DND-41 (cell line): Measurements from ENCODE around the gene ERBB2.

Experiments used
- ATAC-seq: fragments of 200-7000 bp; cut with Tn5 transposase; 3 replicates; pipeline ENCODE4 v1.9.1; 2021; ENCODE audit warnings: low read depth; ENCODE audit not compliant: insufficient read depth
- DNase-seq: peaks from one replicate; pipeline ENCODE4 v3.0.0-alpha.2; 2020
- H2AFZ ChIP-seq: 2 replicates; pipeline ENCODE4 v1.6.0; 2012; ENCODE audit warnings: low read depth, low read length
- H3K27ac ChIP-seq: 2 replicates; pipeline ENCODE4 v1.5.1; 2012; ENCODE audit warnings: low read length, inconsistent platforms
- H3K27me3 ChIP-seq: fragments of 200-600 bp; sonication (generic); 2 replicates; pipeline ENCODE4 v1.6.0; 2012; ENCODE audit warnings: low read length, mild to moderate bottlenecking, inconsistent platforms; ENCODE audit not compliant: insufficient read depth, poor library complexity
- H3K36me3 ChIP-seq: 2 replicates; pipeline ENCODE4 v1.5.1; 2012; ENCODE audit warnings: low read length, inconsistent platforms; ENCODE audit not compliant: insufficient read depth
- H3K4me1 ChIP-seq: 2 replicates; pipeline ENCODE4 v1.5.1; 2012; ENCODE audit warnings: mild to moderate bottlenecking, low read length; ENCODE audit not compliant: insufficient read depth
- H3K4me2 ChIP-seq: 2 replicates; pipeline ENCODE4 v1.6.0; 2012; ENCODE audit warnings: mild to moderate bottlenecking, moderate library complexity, low read length, inconsistent platforms; ENCODE audit not compliant: insufficient read depth
- H3K4me3 ChIP-seq, 2 experiments: fragments of 200-600 bp in 1 of 2; shearing (Covaris generic) in 1 of 2; 2 replicates each; pipeline ENCODE4 v1.5.1; 2012 to 2016; ENCODE audit warnings: inconsistent platforms in 2 of 2, low read length in 2 of 2, mild to moderate bottlenecking in 2 of 2, low read depth in 1 of 2, moderate library complexity in 1 of 2
- H3K79me2 ChIP-seq: 2 replicates; pipeline ENCODE4 v1.6.0; 2012; ENCODE audit warnings: low read length, inconsistent platforms; ENCODE audit not compliant: insufficient read depth
- H3K9ac ChIP-seq: 2 replicates; pipeline ENCODE4 v1.6.0; 2012; ENCODE audit warnings: low read depth, mild to moderate bottlenecking, inconsistent platforms, low read length, moderate library complexity
- H3K9me3 ChIP-seq: 2 replicates; pipeline ENCODE4 v1.5.1; 2012; ENCODE audit warnings: low read length, moderate library complexity, mild to moderate bottlenecking, inconsistent platforms; ENCODE audit not compliant: insufficient read depth, severe bottlenecking
- H4K20me1 ChIP-seq: 2 replicates; pipeline ENCODE4 v1.6.0; 2012; ENCODE audit warnings: low read length; ENCODE audit not compliant: insufficient read depth
- EZH2 ChIP-seq: IDR thresholded peaks from 3 replicates; pipeline ENCODE4 v1.6.1; 2012; ENCODE audit warnings: borderline replicate concordance, low read depth, mild to moderate bottlenecking, moderate library complexity, low read length, inconsistent platforms; ENCODE audit not compliant: severe bottlenecking
- TF ChIP-seq, protein P1 (sequence below): IDR thresholded peaks from 2 replicates; pipeline ENCODE4 v1.5.1; 2012; ENCODE audit warnings: borderline replicate concordance, low read length, moderate library complexity, mild to moderate bottlenecking; ENCODE audit not compliant: poor library complexity, severe bottlenecking; ENCODE audit errors: extremely low read depth

Gene ERBB2

GRCh38 chr17:39655105-39655504 is 44.8 kb upstream of the ERBB2 start:
- peaks cover 13% of the 10 kb centered on the region; the same call in 1 of the 2 replicates for H3K79me2 ChIP-seq
- H2AFZ ChIP-seq: no peak overlapping the region
- peaks cover 48% of the 10 kb centered on the region for H3K36me3 ChIP-seq
- H3K9me3 ChIP-seq: no peaks in the 10 kb centered on the region
- no peaks in the 10 kb centered on the region for H3K27me3 ChIP-seq
- no peak overlapping the region for H3K4me2 ChIP-seq
- H3K27ac ChIP-seq: no peak overlapping the region
- no peaks in the 10 kb centered on the region for H3K4me1 ChIP-seq
- H3K9ac ChIP-seq: no peak overlapping the region
- DNase-seq (no peak), ATAC-seq (no peak)
- no peak overlapping the region for H3K4me3 ChIP-seq
- no peak for TF ChIP-seq EZH2
- TF ChIP-seq, protein P1, sequence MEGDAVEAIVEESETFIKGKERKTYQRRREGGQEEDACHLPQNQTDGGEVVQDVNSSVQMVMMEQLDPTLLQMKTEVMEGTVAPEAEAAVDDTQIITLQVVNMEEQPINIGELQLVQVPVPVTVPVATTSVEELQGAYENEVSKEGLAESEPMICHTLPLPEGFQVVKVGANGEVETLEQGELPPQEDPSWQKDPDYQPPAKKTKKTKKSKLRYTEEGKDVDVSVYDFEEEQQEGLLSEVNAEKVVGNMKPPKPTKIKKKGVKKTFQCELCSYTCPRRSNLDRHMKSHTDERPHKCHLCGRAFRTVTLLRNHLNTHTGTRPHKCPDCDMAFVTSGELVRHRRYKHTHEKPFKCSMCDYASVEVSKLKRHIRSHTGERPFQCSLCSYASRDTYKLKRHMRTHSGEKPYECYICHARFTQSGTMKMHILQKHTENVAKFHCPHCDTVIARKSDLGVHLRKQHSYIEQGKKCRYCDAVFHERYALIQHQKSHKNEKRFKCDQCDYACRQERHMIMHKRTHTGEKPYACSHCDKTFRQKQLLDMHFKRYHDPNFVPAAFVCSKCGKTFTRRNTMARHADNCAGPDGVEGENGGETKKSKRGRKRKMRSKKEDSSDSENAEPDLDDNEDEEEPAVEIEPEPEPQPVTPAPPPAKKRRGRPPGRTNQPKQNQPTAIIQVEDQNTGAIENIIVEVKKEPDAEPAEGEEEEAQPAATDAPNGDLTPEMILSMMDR: no peak
- peaks cover 39% of the 10 kb centered on the region for H4K20me1 ChIP-seq

GRCh38 chr17:39658346-39658745 is 41.5 kb upstream of the ERBB2 start:
- no peak overlapping the region for H3K4me3 ChIP-seq
- ATAC-seq: no peak
- no peak overlapping the region for H3K27ac ChIP-seq
- DNase-seq: no peak
- H3K79me2 ChIP-seq: peaks cover 11% of the 10 kb centered on the region; the same call in 1 of the 2 replicates
- H3K9ac ChIP-seq: no peak overlapping the region
- no peaks in the 10 kb centered on the region for H3K4me1 ChIP-seq
- no peak for TF ChIP-seq EZH2
- TF ChIP-seq, protein P1: no peak
- H3K9me3 ChIP-seq: no peaks in the 10 kb centered on the region
- no peak overlapping the region for H2AFZ ChIP-seq
- peaks cover 29% of the 10 kb centered on the region for H4K20me1 ChIP-seq
- H3K4me2 ChIP-seq: no peak overlapping the region
- no peaks in the 10 kb centered on the region for H3K27me3 ChIP-seq
- peaks cover 78% of the 10 kb centered on the region for H3K36me3 ChIP-seq

DNA sequence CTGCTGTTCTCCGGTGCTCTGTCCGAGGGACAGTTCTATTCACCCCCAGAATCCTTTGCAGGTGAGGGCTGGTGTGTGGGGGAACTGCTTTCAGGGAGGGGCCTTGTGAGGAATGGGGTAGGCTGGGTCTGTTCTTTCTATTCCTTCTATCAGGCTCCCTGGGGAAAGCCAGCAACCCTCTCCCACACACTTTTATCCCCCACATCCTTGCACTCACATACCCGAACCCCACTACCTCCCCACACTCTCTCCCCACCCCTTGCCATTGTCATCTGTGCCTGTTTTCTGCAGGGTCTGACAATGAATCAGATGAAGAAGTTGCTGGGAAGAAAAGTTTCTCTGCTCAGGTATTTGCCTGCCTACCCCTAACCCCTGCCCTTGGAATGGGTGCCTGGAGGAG is 41.1 kb upstream of the ERBB2 start:
- Histone ChIP-seq H3K4me3 (no peak overlapping the region), H3K4me2 (no peak overlapping the region), H4K20me1 (peaks cover 25% of the 10 kb centered on the region), H3K4me1 (no peaks in the 10 kb centered on the region), H3K79me2 (peaks cover 11% of the 10 kb centered on the region; the same call in 1 of the 2 replicates), H3K9me3 (no peaks in the 10 kb centered on the region), H3K36me3 (peaks cover 74% of the 10 kb centered on the region), H3K9ac (no peak overlapping the region), H2AFZ (no peak overlapping the region), H3K27ac (no peak overlapping the region), H3K27me3 (no peaks in the 10 kb centered on the region)
- DNase-seq (no peak), ATAC-seq (no peak)
- no peak for TF ChIP-seq EZH2
- TF ChIP-seq, protein P1: no peak
